ENCODE data around the gene MGAT4A.
"Not testable (repeated sequence)": the region's sequence is repeated elsewhere in the genome, so short reads cannot be mapped to it uniquely, and the experiment has no call there.

Gene MGAT4A

GRCh38 chr2:98759338-98759737 is 28.4 kb upstream of the MGAT4A start:
- no peak for DNase-seq

GRCh38 chr2:98757904-98758421 is 27.0 kb upstream of the MGAT4A start:
- peak; percentile 53 for DNase-seq

- DNase-seq: no peak
Observed at GRCh38 chr2:98753801-98754200, 22.9 kb upstream of the MGAT4A start.

- DNase-seq: not testable (repeated sequence)
Observed at GRCh38 chr2:98752711-98753110, 21.8 kb upstream of the MGAT4A start.

GRCh38 chr2:98751748-98752147 is 20.8 kb upstream of the MGAT4A start:
- no peak for DNase-seq

GRCh38 chr2:98750593-98751282 is 19.8 kb upstream of the MGAT4A start:
- no peak for DNase-seq

GRCh38 chr2:98749066-98749450 is 18.1 kb upstream of the MGAT4A start:
- DNase-seq: peak; percentile 33

- DNase-seq: no peak
Observed at GRCh38 chr2:98748292-98749065, 17.5 kb upstream of the MGAT4A start.

- DNase-seq: no peak
Observed at GRCh38 chr2:98747888-98748287, 17.0 kb upstream of the MGAT4A start.

- DNase-seq: no peak
Observed at GRCh38 chr2:98746426-98746825, 15.5 kb upstream of the MGAT4A start.

- DNase-seq: no peak
Observed at GRCh38 chr2:98744595-98744994, 13.7 kb upstream of the MGAT4A start.

- DNase-seq: no peak
Observed at GRCh38 chr2:98743835-98744234, 12.9 kb upstream of the MGAT4A start.

GRCh38 chr2:98739020-98739419 is 8.1 kb upstream of the MGAT4A start:
- DNase-seq: no peak

- DNase-seq: no peak
Observed at GRCh38 chr2:98738304-98738703, 7.4 kb upstream of the MGAT4A start.

GRCh38 chr2:98737848-98738247 is 6.9 kb upstream of the MGAT4A start:
- no peak for DNase-seq

GRCh38 chr2:98736464-98736889 is 5.5 kb upstream of the MGAT4A start:
- no peak for DNase-seq

- DNase-seq: no peak
Observed at GRCh38 chr2:98734823-98735260, 3.9 kb upstream of the MGAT4A start.

GRCh38 chr2:98734162-98734561 is 3.2 kb upstream of the MGAT4A start:
- no peak for DNase-seq

GRCh38 chr2:98732430-98733051 is 1.6 kb upstream of the MGAT4A start:
- no peak for DNase-seq

GRCh38 chr2:98731894-98732349 is 990 bp upstream of the MGAT4A start:
- DNase-seq: no peak

GRCh38 chr2:98730707-98731040 is 258 bp downstream of the MGAT4A start:
- peak; percentile 63 for DNase-seq

- DNase-seq: peak; percentile 40
Observed at GRCh38 chr2:98730053-98730706, 752 bp downstream of the MGAT4A start.

- DNase-seq: no peak
Observed at GRCh38 chr2:98729652-98730051, 1.3 kb downstream of the MGAT4A start.
